Natural killer cell (primary cell): ENCODE data around the gene KIF1A. TPM values are rescaled to one million over a fixed set of nuclear protein-coding genes. Genes with fewer than 3 reads are reported as not detected.

ENCODE experiments used
- ATAC-seq, 3 donors: fragments of 150-1000 bp in 2 of 3; fragments of 200-7000 bp in 1 of 3; cut with Tn5 transposase; 1 replicate in 1 of 3; 2 replicates in 2 of 3; pipeline ENCODE4 v1.10.0; 2021; ENCODE audit warnings: mild to moderate bottlenecking in 2 of 3, moderate library complexity in 2 of 3
- DNase-seq, 2 donors: peaks; one replicate each; pipeline versions ENCODE4 v3.0.0 to v3.0.0-alpha.2; 2013 to 2021; ENCODE audit warnings: mixed read lengths in 1 of 2
- H3K27ac ChIP-seq: one replicate; pipeline ENCODE4 v1.5.1; 2013; ENCODE audit warnings: mild to moderate bottlenecking, low read length
- H3K27me3 ChIP-seq: one replicate; pipeline ENCODE4 v1.6.1; 2013; ENCODE audit warnings: low read length; ENCODE audit not compliant: control insufficient read depth, insufficient read depth
- H3K36me3 ChIP-seq: one replicate; pipeline ENCODE4 v1.6.1; 2013; ENCODE audit warnings: low read length; ENCODE audit not compliant: control insufficient read depth, insufficient read depth
- H3K4me1 ChIP-seq: one replicate; pipeline ENCODE4 v1.6.1; 2013; ENCODE audit warnings: low read length; ENCODE audit not compliant: control insufficient read depth, insufficient read depth
- H3K4me3 ChIP-seq: one replicate; pipeline ENCODE4 v1.5.1; 2013; ENCODE audit warnings: low read length
- H3K9me3 ChIP-seq: one replicate; pipeline ENCODE4 v1.6.1; 2013; ENCODE audit warnings: low read length; ENCODE audit not compliant: control insufficient read depth, insufficient read depth
- H3K27ac Mint-ChIP-seq, 2 donors: one replicate each; pipeline ENCODE4 v1.8.0; 2022; ENCODE audit warnings: mild to moderate bottlenecking in 2 of 2, mixed read lengths in 2 of 2, moderate library complexity in 1 of 2
- H3K27me3 Mint-ChIP-seq, 2 donors: one replicate each; pipeline ENCODE4 v1.8.0; 2022; ENCODE audit warnings: low read depth in 2 of 2, mixed read lengths in 2 of 2
- H3K36me3 Mint-ChIP-seq: one replicate; pipeline ENCODE4 v1.8.0; 2022; ENCODE audit warnings: mixed read lengths
- H3K4me1 Mint-ChIP-seq, 2 donors: one replicate each; pipeline ENCODE4 v1.8.0; 2022; ENCODE audit warnings: mixed read lengths in 2 of 2
- H3K4me3 Mint-ChIP-seq: one replicate; pipeline ENCODE4 v1.8.0; 2022; ENCODE audit warnings: mild to moderate bottlenecking, moderate library complexity, mixed read lengths
- H3K9me3 Mint-ChIP-seq, 2 donors: one replicate each; pipeline ENCODE4 v1.8.0; 2022; ENCODE audit warnings: mixed read lengths in 2 of 2
- CTCF ChIP-seq: fragments of 200-600 bp; IDR thresholded peaks from one replicate; pipeline ENCODE4 v1.8.0; 2022; ENCODE audit warnings: antibody characterized with exemption
- WGBS: methylation state at CpG from one replicate; pipeline ENCODE4 v1.1.7; 2013; ENCODE audit warnings: missing lambda C conversion rate; ENCODE audit not compliant: insufficient coverage; 5-methylcytosine and 5-hydroxymethylcytosine counted together
- intact Hi-C: fragments of 100-400 bp; cut with micrococcal nuclease; formaldehyde crosslinking; loops from one replicate; pipeline ENCODE4 v1.14.2; 2022
- total RNA-seq, 4 donors: library from RNA; stranded (reverse); fragments of 120-200 nt in 1 of 4; gene quantifications; one replicate each; pipeline versions ENCODE4 v1.2.3 to v1.2.4, GENCODE V29; 2013 to 2022

The KIF1A gene
- total RNA-seq, 3 donors from 2014 or later (not counting 1 experiment from before 2014, with no cell fraction given) = 0.09 TPM; not detected in 2

- Histone ChIP-seq H3K36me3 (no peaks in the 10 kb centered on the region), H3K27ac (no peak overlapping the region), H3K27me3 (no peaks in the 10 kb centered on the region), H3K4me1 (no peaks in the 10 kb centered on the region), H3K4me3 (no peak overlapping the region), H3K9me3 (no peaks in the 10 kb centered on the region)
- Mint-ChIP-seq H3K4me3 (no peak overlapping the region), H3K36me3 (no peaks in the 10 kb centered on the region), H3K4me1 (no peaks in the 10 kb centered on the region), H3K9me3 (no peaks in the 10 kb centered on the region), H3K27ac (no peak overlapping the region), H3K27me3 (no peaks in the 10 kb centered on the region)
- ATAC-seq (no peak), DNase-seq (no peak)
- WGBS = 95% methylated on average over 9 of the region's 9 CpGs
- intact Hi-C loops = no loop called here
- no peak for TF ChIP-seq CTCF
Observed at GRCh38 chr2:240712121-240712520, 107.9 kb downstream of the KIF1A start.

DNA sequence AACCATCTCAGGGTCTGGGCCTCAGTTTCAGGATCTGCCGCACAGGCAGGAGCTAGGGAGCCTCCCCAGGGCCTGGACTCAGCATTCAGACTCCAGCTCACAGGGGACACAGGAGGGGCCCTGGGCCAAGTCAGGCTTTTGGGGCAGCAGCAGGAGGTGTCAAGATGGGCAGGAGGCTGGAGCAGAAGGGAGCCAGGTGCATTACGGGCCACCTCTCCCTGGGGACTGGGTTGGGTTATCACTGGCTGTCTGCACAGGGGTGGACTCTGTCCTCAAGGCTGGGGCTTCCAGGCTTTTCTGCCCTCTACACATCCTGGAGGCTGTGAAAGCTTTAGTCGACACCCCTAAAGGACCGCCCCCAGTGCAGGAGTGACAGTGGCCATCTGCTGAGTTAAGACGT lies 108.3 kb downstream of the KIF1A start:
- no peak overlapping the region for H3K27ac ChIP-seq
- no peak overlapping the region for H3K4me3 Mint-ChIP-seq
- ATAC-seq (no peak), DNase-seq (no peak)
- no peaks in the 10 kb centered on the region for H3K27me3 ChIP-seq
- 90% methylated on average over 5 of the region's 5 CpGs for WGBS
- no peaks in the 10 kb centered on the region for H3K9me3 Mint-ChIP-seq
- no peaks in the 10 kb centered on the region for H3K4me1 ChIP-seq
- no peaks in the 10 kb centered on the region for H3K9me3 ChIP-seq
- H3K36me3 Mint-ChIP-seq = no peaks in the 10 kb centered on the region
- H3K4me1 Mint-ChIP-seq = no peaks in the 10 kb centered on the region
- H3K4me3 ChIP-seq = no peak overlapping the region
- no peaks in the 10 kb centered on the region for H3K36me3 ChIP-seq
- H3K27ac Mint-ChIP-seq = no peak overlapping the region
- TF ChIP-seq CTCF = no peak
- no peaks in the 10 kb centered on the region for H3K27me3 Mint-ChIP-seq
- intact Hi-C loops = no loop called here

DNA sequence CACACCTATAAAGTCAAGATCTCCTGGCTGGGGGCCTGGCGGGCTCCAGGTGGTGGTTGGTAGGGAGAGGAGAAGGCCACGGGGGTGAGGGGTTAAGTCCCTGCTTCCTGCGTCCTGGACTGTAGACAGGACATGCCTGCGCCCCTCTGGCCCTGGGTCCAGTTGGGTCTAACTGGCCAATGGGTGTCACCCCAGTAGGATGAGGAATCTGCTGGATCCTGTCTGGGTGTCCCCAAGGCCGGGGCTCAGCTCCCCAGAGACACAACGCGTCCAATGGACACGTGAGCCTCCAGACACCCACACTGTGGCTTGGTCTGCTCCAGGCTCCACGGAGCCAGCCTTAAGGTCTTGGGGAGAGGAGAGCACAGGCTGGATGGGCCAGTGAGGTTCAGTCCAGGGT lies 108.7 kb downstream of the KIF1A start:
- no peak overlapping the region for H3K27ac ChIP-seq
- H3K27me3 ChIP-seq = no peaks in the 10 kb centered on the region
- H3K36me3 Mint-ChIP-seq = no peaks in the 10 kb centered on the region
- H3K4me3 Mint-ChIP-seq = no peak overlapping the region
- H3K36me3 ChIP-seq = no peaks in the 10 kb centered on the region
- no peak overlapping the region for H3K4me3 ChIP-seq
- intact Hi-C loops = no loop called here
- H3K9me3 Mint-ChIP-seq = no peaks in the 10 kb centered on the region
- no peak overlapping the region for H3K27ac Mint-ChIP-seq
- no peaks in the 10 kb centered on the region for H3K4me1 ChIP-seq
- no peak for TF ChIP-seq CTCF
- no peaks in the 10 kb centered on the region for H3K27me3 Mint-ChIP-seq
- WGBS = 89% methylated on average over 8 of the region's 9 CpGs
- H3K9me3 ChIP-seq = no peaks in the 10 kb centered on the region
- no peak for DNase-seq
- ATAC-seq = no peak
- no peaks in the 10 kb centered on the region for H3K4me1 Mint-ChIP-seq

- WGBS = 84% methylated on average over 7 of the region's 7 CpGs
- no peak for TF ChIP-seq CTCF
- Mint-ChIP-seq H3K4me3 (no peak overlapping the region), H3K36me3 (no peaks in the 10 kb centered on the region), H3K27me3 (peaks cover 11% of the 10 kb centered on the region in 2 donors), H3K9me3 (no peaks in the 10 kb centered on the region), H3K4me1 (peaks cover 8 to 11% of the 10 kb centered on the region in 2 donors), H3K27ac (no peak overlapping the region)
- DNase-seq (no peak), ATAC-seq (no peak)
- Histone ChIP-seq H3K4me3 (no peak overlapping the region), H3K27ac (no peak overlapping the region), H3K4me1 (no peaks in the 10 kb centered on the region), H3K27me3 (no peaks in the 10 kb centered on the region), H3K36me3 (no peaks in the 10 kb centered on the region), H3K9me3 (no peaks in the 10 kb centered on the region)
- intact Hi-C loops = loop anchor here (10.0 kb wide), 1 partner anchor 194 kb away; no protein-coding TSS in a partner anchor
Observed at GRCh38 chr2:240708457-240708856, 111.6 kb downstream of the KIF1A start.
